SK-N-MC (cell line): ENCODE results near the gene YEATS4.

Experiments
- EZH2 ChIP-seq: fragments of 200-600 bp; sonication (generic); IDR thresholded peaks from one replicate; pipeline ENCODE4 v1.6.1; 2017; ENCODE audit warnings: antibody characterized with exemption
- POLR2AphosphoS5 ChIP-seq: IDR thresholded peaks from 2 replicates; pipeline ENCODE4 v1.6.1; 2012; ENCODE audit warnings: mild to moderate bottlenecking, low read depth, low read length, borderline replicate concordance

GRCh38 chr12:69331519-69331908 is 28.0 kb upstream of the YEATS4 start:
- no peak for TF ChIP-seq POLR2AphosphoS5
- no peak for TF ChIP-seq EZH2
